Adrenal gland (tissue), 12 donors: ENCODE data around the gene PEX11B. TPM values are rescaled to one million over a fixed set of nuclear protein-coding genes. Genes with fewer than 3 reads are reported as not detected.

Experiments used
- DNase-seq, 7 donors: peaks; one replicate each; pipeline ENCODE4 v3.0.0-alpha.2; 2019 to 2020
- H3K27ac ChIP-seq, 5 donors: fragments of 200-600 bp; sonication (generic) in 4 of 5; 1 replicate in 3 of 5; 2 replicates in 2 of 5; pipeline versions ENCODE4 v1.5.1 to v1.8.0; 2016 to 2020; ENCODE audit warnings: mild to moderate bottlenecking in 1 of 5
- H3K27me3 ChIP-seq: fragments of 200-600 bp; 2 replicates; pipeline ENCODE4 v1.8.0; 2021
- H3K36me3 ChIP-seq, 2 donors: fragments of 200-600 bp; replicated peaks in 1 of 2; 1 replicate in 1 of 2; 2 replicates in 1 of 2; pipeline versions ENCODE4 v1.5.1 to v1.8.0; 2018 to 2022
- H3K4me1 ChIP-seq, 2 donors: fragments of 200-600 bp; replicated peaks in 1 of 2; 1 replicate in 1 of 2; 2 replicates in 1 of 2; pipeline versions ENCODE4 v1.5.1 to v1.8.0; 2018 to 2021
- H3K4me3 ChIP-seq, 4 donors: fragments of 200-600 bp; sonication (generic) in 3 of 4; one replicate each; pipeline ENCODE4 v1.5.1; 2016 to 2018
- H3K9me3 ChIP-seq, 3 donors: fragments of 200-600 bp; sonication (generic) in 1 of 3; replicated peaks in 1 of 3; 1 replicate in 2 of 3; 2 replicates in 1 of 3; pipeline versions ENCODE4 v1.5.1 to v1.8.0; 2016 to 2021
- CTCF ChIP-seq, 6 experiments: fragments of 450-650 bp in 4 of 6; fragments of 200-600 bp in 2 of 6; sonication (generic) in 1 of 6; IDR thresholded peaks; 1 replicate in 5 of 6; 2 replicates in 1 of 6; pipeline versions ENCODE4 v1.5.1 to v1.8.0; 2016 to 2021; ENCODE audit warnings: antibody characterized with exemption in 6 of 6, mild to moderate bottlenecking in 2 of 6, moderate library complexity in 1 of 6
- POLR2A ChIP-seq, 2 donors: fragments of 450-650 bp; IDR thresholded peaks; one replicate each; pipeline ENCODE4 v1.6.1; 2017; ENCODE audit warnings: antibody characterized with exemption in 2 of 2, mild to moderate bottlenecking in 2 of 2, moderate library complexity in 1 of 2
- WGBS, 4 donors: extraction: QIAGEN DNeasy Blood & Tissue Kit in 2 of 4; methylation state at CpG; one replicate each; pipeline versions ENCODE4 v1.1.5 to v1.1.7; 2013 to 2017; 5-methylcytosine and 5-hydroxymethylcytosine counted together
- intact Hi-C, 2 donors: fragments of 100-400 bp; cut with DNase I; formaldehyde crosslinking; loops; one replicate each; pipeline versions ENCODE4 v1.14.1 to v1.15.0; 2022 to 2023
- polyA plus RNA-seq, 3 donors: library from polyadenylated mRNA; stranded (reverse); fragments of 200-250 nt in 2 of 3; fragments of 350-450 nt in 1 of 3; fragmentation: Illumina TruSeq in 1 of 3; extraction: RNeasy Lipid Tissue Mini Kit (QIAGEN cat#74804) in 1 of 3; gene quantifications; one replicate each; pipeline ENCODE4 v1.2.3, GENCODE V29; 2013 to 2014
- total RNA-seq, 9 donors: library from RNA; depleted of rRNA in 4 of 9; stranded (reverse); fragments of >200 nt in 4 of 9; fragments of 120-200 nt in 1 of 9; fragmentation: NEBNext Ultra II Directional in 1 of 9; extraction: Animal tissue kit (Norgen Biotek cat#: 25700) in 1 of 9; gene quantifications; one replicate each; pipeline versions ENCODE4 v1.1.0 to v1.2.4, GENCODE V29; 2013 to 2023
- donor health status: healthy with polysubstance abuse.
- donor health status: Bipolar disorder and iron deficiency.
- donor health status: DM: yes; HTN: yes; CAD: no.
- donor health status: DM: no; HTN: no; CAD: no.
- donor health status: DM: no; HTN: no; CAD: no.
- donor health status: DM: yes; HTN: yes; CAD: no.

PEX11B gene
- total and polyA plus RNA-seq, 12 donors, result 21.2 to 52.9 (median 32.4) TPM

- TF ChIP-seq POLR2A (IDR thresholded peaks at IDR 0.05), result no peak
- TF ChIP-seq CTCF (IDR thresholded peaks at IDR 0.05), result no peak
- intact Hi-C loops, result loop anchor here in 1 of 2 donors (10.0 kb wide), 1 partner anchor 73 kb away; no protein-coding TSS in a partner anchor
- H3K27ac ChIP-seq, result peak overlapping the region in 4 of 5 donors; percentile 62 to 99 (median 80)
- WGBS, 4 donors, result 1 to 9% (median 7%) methylated on average over 23 to 57 of the region's 57 CpGs
- peak in 4 of 7 donors; percentile 27 to 49 (median 44) for DNase-seq
- H3K36me3 ChIP-seq, result no peaks in the 10 kb centered on the region
- peaks cover 30 to 55% of the 10 kb centered on the region in 2 donors for H3K4me1 ChIP-seq
- no peaks in the 10 kb centered on the region for H3K9me3 ChIP-seq
- no peaks in the 10 kb centered on the region for H3K27me3 ChIP-seq
- H3K4me3 ChIP-seq, result peak overlapping the region; percentile 7 to 63 (median 40)
These were observed 43.1 kb upstream of the PEX11B start for GRCh38 chr1:145961425-145962156.

GRCh38 chr1:145961109-145961424 lies 42.5 kb upstream of the PEX11B start:
- peaks cover 35 to 60% of the 10 kb centered on the region in 2 donors for H3K4me1 ChIP-seq
- intact Hi-C loops, result loop anchor here in 1 of 2 donors (10.0 kb wide), 1 partner anchor 74 kb away; no protein-coding TSS in a partner anchor

DNA sequence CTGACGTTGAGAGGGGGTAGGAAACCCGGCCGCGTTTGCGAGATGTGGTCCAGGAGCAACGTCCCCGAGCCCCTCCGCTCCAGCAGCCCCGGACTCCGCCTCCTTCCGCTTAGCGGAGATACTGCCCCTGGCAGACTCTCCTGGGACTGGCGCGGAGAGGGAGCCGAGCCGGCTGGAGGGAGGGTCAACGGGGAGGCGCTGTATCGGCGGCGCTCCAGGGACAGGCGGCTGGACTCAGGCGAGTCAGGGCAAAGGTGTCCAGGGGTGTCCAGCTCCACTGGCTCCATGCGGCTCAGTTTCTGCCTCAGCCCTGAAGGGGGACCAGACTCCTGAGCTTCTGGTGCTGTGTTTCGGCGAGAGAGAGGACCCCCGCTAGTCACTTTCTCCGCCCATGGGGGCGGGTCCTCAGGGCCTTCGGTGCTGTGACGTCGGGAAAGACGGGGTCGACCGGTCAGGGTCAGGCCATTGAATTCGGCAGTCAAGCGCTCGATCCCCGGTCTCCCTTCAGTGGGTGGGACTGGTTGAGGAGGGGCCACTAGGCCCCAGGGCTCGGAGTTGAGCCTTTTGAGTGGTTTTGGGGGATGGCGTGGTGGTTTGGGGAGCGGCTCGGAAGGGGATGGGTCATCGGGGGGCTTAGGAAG lies 42.1 kb upstream of the PEX11B start:
- DNase-seq, result peak; percentile 77 to 88 (median 82)
- intact Hi-C loops, result loop anchor here in 1 of 2 donors (10.0 kb wide), 1 partner anchor 74 kb away; no protein-coding TSS in a partner anchor
- peak in 4 of 6 experiments; percentile 4 to 38 (median 29) for TF ChIP-seq CTCF (IDR thresholded peaks at IDR 0.05)
- TF ChIP-seq POLR2A (IDR thresholded peaks at IDR 0.05), result peak; percentile 43 to 74
- Histone ChIP-seq H3K27me3 (no peaks in the 10 kb centered on the region), H3K9me3 (no peaks in the 10 kb centered on the region), H3K27ac (peak overlapping the region in 4 of 5 donors; percentile 62 to 99 (median 80)), H3K36me3 (no peaks in the 10 kb centered on the region), H3K4me3 (peak overlapping the region; percentile 2 to 63 (median 40)), H3K4me1 (peaks cover 40 to 62% of the 10 kb centered on the region in 2 donors)
- 0 to 2% (median 1%) methylated on average over 10 to 44 of the region's 44 CpGs; no CpG with 5 or more reads in 1 of the 4 donors for WGBS, 4 donors

More at GRCh38 chr1:145961109-145961424, 42.5 kb upstream of the PEX11B start:
- no peaks in the 10 kb centered on the region for H3K36me3 ChIP-seq
- no peaks in the 10 kb centered on the region for H3K27me3 ChIP-seq
- TF ChIP-seq POLR2A (IDR thresholded peaks at IDR 0.05) (no peak), CTCF (IDR thresholded peaks at IDR 0.05) (no peak)
- H3K9me3 ChIP-seq, result no peaks in the 10 kb centered on the region
- H3K4me3 ChIP-seq, result peak overlapping the region; percentile 7 to 63 (median 40)
- peak in 2 of 7 donors; percentile 16 to 43 for DNase-seq
- H3K27ac ChIP-seq, result peak overlapping the region in 4 of 5 donors; percentile 62 to 99 (median 80)
- 1 to 4% (median 2%) methylated on average over 11 to 22 of the region's 22 CpGs; no CpG with 5 or more reads in 1 of the 4 donors for WGBS, 4 donors

DNA sequence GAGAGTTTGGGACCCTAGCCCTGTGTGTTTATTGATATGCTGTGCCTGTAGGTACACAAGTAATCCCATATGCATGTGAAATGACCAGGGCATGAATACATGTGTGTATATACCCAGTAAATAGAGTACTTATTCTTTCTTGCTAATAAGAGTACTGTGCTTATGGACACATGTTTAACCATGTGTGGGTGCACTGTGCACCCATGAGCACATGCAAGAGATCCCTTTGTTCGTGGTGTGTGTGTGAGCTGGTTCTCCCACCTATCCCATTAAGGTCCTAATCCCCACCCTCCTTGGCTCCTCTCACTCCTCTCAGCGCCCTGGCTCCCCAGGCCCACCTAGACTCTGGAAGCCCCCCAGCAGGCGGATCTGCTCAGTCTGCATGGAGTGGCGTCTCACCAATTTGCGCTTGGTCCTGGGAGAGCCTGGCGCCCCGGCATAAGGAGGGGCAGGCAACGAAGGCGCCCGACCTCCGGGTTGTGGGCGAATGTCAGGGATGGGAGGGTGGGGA lies 41.5 kb upstream of the PEX11B start:
- no peak for DNase-seq
- Histone ChIP-seq H3K36me3 (no peaks in the 10 kb centered on the region), H3K4me1 (peaks cover 45 to 62% of the 10 kb centered on the region in 2 donors), H3K27ac (peak overlapping the region in 4 of 5 donors; percentile 62 to 99 (median 80)), H3K9me3 (no peaks in the 10 kb centered on the region), H3K4me3 (peak overlapping the region in 2 of 4 donors; percentile 51 to 63), H3K27me3 (no peaks in the 10 kb centered on the region)
- WGBS, 4 donors, result 6 to 10% (median 9%) methylated on average over 7 to 12 of the region's 12 CpGs
- TF ChIP-seq POLR2A (IDR thresholded peaks at IDR 0.05), result no peak
- intact Hi-C loops, result loop anchor here in 1 of 2 donors (10.0 kb wide), 1 partner anchor 75 kb away; no protein-coding TSS in a partner anchor
